Tibial artery (tissue), 4 donors: ENCODE data around the gene METTL14.
A peak's percentile ranks its signal among the peaks of the same experiment; 100 is the strongest.

Experiments
- DNase-seq, 2 donors: peaks; one replicate each; pipeline ENCODE4 v3.0.0-alpha.2; 2019
- H3K27ac ChIP-seq, 2 donors: fragments of 200-600 bp; sonication (generic) in 1 of 2; 1 replicate in 1 of 2; 2 replicates in 1 of 2; pipeline ENCODE4 v1.5.1; 2018 to 2019; ENCODE audit warnings: mild to moderate bottlenecking in 1 of 2
- H3K27me3 ChIP-seq, 2 donors: fragments of 200-600 bp; sonication (generic) in 1 of 2; one replicate each; pipeline versions ENCODE4 v1.5.1 to v1.6.0; 2016 to 2019
- H3K36me3 ChIP-seq, 3 donors: fragments of 200-600 bp; sonication (generic) in 2 of 3; one replicate each; pipeline ENCODE4 v1.5.1; 2016 to 2019; ENCODE audit warnings: mild to moderate bottlenecking in 2 of 3
- H3K4me1 ChIP-seq, 4 donors: fragments of 200-600 bp; sonication (generic) in 2 of 4; 1 replicate in 3 of 4; 2 replicates in 1 of 4; pipeline ENCODE4 v1.5.1; 2016 to 2019
- H3K4me3 ChIP-seq, 2 donors: fragments of 200-600 bp; sonication (generic) in 1 of 2; 1 replicate in 1 of 2; 2 replicates in 1 of 2; pipeline ENCODE4 v1.5.1; 2018 to 2019; ENCODE audit warnings: mild to moderate bottlenecking in 2 of 2
- H3K9me3 ChIP-seq, 3 donors: fragments of 200-600 bp; sonication (generic) in 1 of 3; one replicate each; pipeline ENCODE4 v1.5.1; 2016 to 2019
- intact Hi-C: fragments of 100-400 bp; cut with DNase I; formaldehyde crosslinking; loops from one replicate; pipeline ENCODE4 v1.15.0; 2023; ENCODE audit warnings: low total_unique reads
- TF ChIP-seq, protein P1 (sequence below), 2 experiments: fragments of 200-600 bp in 1 of 2; fragments of 450-650 bp in 1 of 2; IDR thresholded peaks; one replicate each; pipeline ENCODE4 v1.5.1; 2017 to 2019; ENCODE audit warnings: antibody characterized with exemption in 2 of 2, mild to moderate bottlenecking in 1 of 2, moderate library complexity in 1 of 2

METTL14 gene

DNA sequence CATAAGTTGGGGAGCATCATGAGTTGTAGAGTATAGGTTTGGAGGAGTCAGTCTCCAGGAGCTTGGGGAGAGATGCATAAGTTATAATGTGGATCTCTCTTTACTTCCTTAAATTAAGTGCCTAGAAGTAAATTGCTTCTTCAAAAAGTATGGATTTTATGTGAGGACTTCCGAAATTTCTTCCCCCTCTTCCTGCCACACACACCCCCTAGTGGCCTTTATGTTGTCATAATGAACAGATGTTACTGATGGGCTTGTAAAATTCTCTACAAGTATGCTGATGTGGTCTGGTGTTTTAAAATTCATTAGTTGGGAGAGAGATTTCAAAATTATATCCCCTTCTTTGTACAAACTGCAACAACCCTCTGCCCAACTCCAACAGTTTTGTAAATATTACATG is 2.3 kb upstream of the METTL14 start:
- H3K4me1 ChIP-seq: peaks cover 0 to 21% (median 14%) of the 10 kb centered on the region in 4 donors
- TF ChIP-seq, protein P1, sequence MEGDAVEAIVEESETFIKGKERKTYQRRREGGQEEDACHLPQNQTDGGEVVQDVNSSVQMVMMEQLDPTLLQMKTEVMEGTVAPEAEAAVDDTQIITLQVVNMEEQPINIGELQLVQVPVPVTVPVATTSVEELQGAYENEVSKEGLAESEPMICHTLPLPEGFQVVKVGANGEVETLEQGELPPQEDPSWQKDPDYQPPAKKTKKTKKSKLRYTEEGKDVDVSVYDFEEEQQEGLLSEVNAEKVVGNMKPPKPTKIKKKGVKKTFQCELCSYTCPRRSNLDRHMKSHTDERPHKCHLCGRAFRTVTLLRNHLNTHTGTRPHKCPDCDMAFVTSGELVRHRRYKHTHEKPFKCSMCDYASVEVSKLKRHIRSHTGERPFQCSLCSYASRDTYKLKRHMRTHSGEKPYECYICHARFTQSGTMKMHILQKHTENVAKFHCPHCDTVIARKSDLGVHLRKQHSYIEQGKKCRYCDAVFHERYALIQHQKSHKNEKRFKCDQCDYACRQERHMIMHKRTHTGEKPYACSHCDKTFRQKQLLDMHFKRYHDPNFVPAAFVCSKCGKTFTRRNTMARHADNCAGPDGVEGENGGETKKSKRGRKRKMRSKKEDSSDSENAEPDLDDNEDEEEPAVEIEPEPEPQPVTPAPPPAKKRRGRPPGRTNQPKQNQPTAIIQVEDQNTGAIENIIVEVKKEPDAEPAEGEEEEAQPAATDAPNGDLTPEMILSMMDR (IDR thresholded peaks at IDR 0.05): peak; percentile 15 to 23
- H3K36me3 ChIP-seq: peaks cover 2% of the 10 kb centered on the region in 3 donors
- no peak overlapping the region for H3K27ac ChIP-seq
- no peaks in the 10 kb centered on the region for H3K27me3 ChIP-seq
- DNase-seq: no peak
- intact Hi-C loops: no loop called here
- no peaks in the 10 kb centered on the region for H3K9me3 ChIP-seq
- H3K4me3 ChIP-seq: no peak overlapping the region

DNA sequence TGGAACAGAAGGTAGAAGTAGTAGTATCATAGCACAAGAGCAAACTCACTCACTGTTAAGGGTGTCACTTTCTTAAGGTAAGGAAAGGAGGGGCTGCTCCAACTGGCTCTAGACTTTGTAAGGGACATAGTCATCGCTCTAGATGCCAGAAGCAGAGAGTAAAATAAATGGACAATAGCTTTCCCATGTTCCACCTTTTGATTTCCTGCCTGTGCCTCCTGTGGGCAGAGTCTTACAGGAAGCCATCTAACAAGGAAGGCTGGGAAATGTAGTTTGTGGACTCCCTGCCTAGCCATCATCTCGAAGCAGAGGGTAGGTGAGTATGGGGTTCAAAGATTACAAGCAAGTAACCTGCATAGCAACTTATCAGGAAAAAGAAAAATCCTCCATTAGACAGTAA is 1.7 kb upstream of the METTL14 start:
- Histone ChIP-seq H3K4me3 (no peak overlapping the region), H3K27ac (no peak overlapping the region), H3K4me1 (peaks cover 0 to 22% (median 15%) of the 10 kb centered on the region in 4 donors), H3K36me3 (peaks cover 7 to 8% (median 8%) of the 10 kb centered on the region in 3 donors), H3K27me3 (no peaks in the 10 kb centered on the region), H3K9me3 (no peaks in the 10 kb centered on the region)
- DNase-seq: no peak
- TF ChIP-seq, protein P1 (IDR thresholded peaks at IDR 0.05): no peak
- intact Hi-C loops: no loop called here

DNA sequence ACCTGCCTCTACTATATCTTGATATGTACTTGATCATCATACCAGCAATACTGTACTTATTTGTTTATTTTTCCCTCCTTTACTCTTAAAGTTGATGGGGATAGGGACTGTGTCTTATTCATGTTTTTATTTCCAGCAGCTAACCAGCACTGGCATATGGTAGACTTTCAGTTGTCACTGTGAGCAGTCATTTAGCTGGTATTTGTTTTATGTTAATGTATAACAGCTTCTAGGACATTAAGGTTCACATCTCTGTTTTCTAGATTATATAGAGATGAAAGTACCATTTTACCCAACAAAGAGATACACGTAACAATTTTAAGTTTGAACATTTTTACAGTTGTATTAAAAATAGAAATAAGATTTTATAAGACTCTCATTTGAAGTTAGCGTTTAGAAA is 17.9 kb downstream of the METTL14 start:
- H3K9me3 ChIP-seq: no peaks in the 10 kb centered on the region
- no peak overlapping the region for H3K27ac ChIP-seq
- no peaks in the 10 kb centered on the region for H3K27me3 ChIP-seq
- DNase-seq: no peak
- intact Hi-C loops: no loop called here
- no peaks in the 10 kb centered on the region for H3K4me1 ChIP-seq
- TF ChIP-seq, protein P1 (IDR thresholded peaks at IDR 0.05): no peak
- H3K36me3 ChIP-seq: peaks cover 53 to 92% (median 63%) of the 10 kb centered on the region in 3 donors
- no peak overlapping the region for H3K4me3 ChIP-seq

DNA sequence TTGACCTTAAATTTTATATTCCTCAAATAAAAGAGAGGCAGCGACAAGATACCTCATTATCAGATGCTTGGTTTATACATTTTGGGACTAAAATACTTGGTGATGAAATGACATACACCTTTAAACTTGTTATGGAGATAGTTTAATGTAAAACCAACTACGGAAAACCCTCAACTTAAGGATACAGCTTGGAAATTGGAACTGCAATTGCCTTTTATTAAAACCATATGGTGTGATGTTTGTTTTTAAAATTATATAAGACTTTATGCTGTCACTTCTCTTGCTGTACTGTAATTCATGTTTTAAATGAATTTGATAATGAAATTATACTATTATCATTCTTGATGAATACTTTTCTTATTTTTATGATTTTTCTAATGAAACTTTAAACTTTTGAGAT is 25.9 kb downstream of the METTL14 start:
- no peak for DNase-seq
- Histone ChIP-seq H3K4me3 (no peak overlapping the region), H3K27ac (no peak overlapping the region), H3K36me3 (peaks cover 42 to 77% (median 49%) of the 10 kb centered on the region in 3 donors), H3K27me3 (no peaks in the 10 kb centered on the region), H3K9me3 (no peaks in the 10 kb centered on the region), H3K4me1 (no peaks in the 10 kb centered on the region)
- TF ChIP-seq, protein P1 (IDR thresholded peaks at IDR 0.05): no peak
- intact Hi-C loops: no loop called here

DNA sequence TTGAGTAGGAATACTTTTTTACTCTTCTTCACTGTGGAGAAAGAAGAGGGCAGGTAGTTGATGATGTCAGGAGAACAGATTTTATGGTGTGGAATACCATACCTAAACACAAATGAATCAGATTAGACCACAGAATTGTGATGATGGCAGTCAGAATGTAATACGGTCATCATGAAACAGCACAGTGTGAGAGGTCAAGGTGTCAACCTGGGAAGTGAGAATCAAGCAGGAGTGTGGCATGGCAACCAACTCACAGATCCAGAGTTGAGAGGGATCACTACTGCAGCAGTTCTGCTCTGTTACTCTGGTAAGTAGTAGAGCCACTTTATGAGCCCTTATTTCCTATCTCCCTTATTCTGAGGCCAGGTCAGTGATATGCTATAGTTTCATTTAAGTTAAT is 27.7 kb downstream of the METTL14 start:
- H3K36me3 ChIP-seq: peaks cover 29 to 60% (median 36%) of the 10 kb centered on the region in 3 donors
- no peak overlapping the region for H3K27ac ChIP-seq
- H3K9me3 ChIP-seq: no peaks in the 10 kb centered on the region
- H3K4me1 ChIP-seq: no peaks in the 10 kb centered on the region
- intact Hi-C loops: no loop called here
- no peak for DNase-seq
- TF ChIP-seq, protein P1 (IDR thresholded peaks at IDR 0.05): no peak
- no peak overlapping the region for H3K4me3 ChIP-seq
- H3K27me3 ChIP-seq: no peaks in the 10 kb centered on the region

DNA sequence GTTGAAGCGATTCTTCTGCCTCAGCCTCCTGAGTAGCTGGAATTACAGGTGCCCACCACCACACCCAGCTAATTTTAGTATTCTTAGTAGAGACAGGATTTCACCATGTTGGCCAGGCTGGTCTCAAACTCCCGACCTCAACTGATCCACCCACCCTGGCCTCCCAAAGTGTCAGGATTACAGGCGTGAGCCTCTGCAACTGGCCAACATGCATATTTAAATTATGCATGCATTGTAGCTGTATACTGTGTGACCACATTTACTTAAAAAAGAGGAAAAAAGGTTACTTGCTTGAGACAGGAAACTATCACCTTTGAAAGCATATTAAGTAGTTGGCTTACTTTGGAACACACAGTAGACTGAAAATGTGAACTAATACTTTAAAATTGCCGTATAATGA is 29.5 kb downstream of the METTL14 start:
- H3K4me3 ChIP-seq: no peak overlapping the region
- H3K9me3 ChIP-seq: no peaks in the 10 kb centered on the region
- TF ChIP-seq, protein P1 (IDR thresholded peaks at IDR 0.05): no peak
- no peak for DNase-seq
- H3K4me1 ChIP-seq: no peaks in the 10 kb centered on the region
- intact Hi-C loops: no loop called here
- no peak overlapping the region for H3K27ac ChIP-seq
- H3K36me3 ChIP-seq: peaks cover 19 to 47% (median 29%) of the 10 kb centered on the region in 3 donors
- H3K27me3 ChIP-seq: no peaks in the 10 kb centered on the region
